CD4-positive, CD25-positive, alpha-beta regulatory T cell (primary cell): ENCODE results near the gene AGMAT. TPM values are rescaled to one million over a fixed set of nuclear protein-coding genes. Genes with fewer than 3 reads are reported as not detected.

ENCODE experiments used
- ATAC-seq, 2 donors: fragments of 150-1000 bp; cut with Tn5 transposase; one replicate each; pipeline ENCODE4 v1.10.0; 2021; ENCODE audit warnings: low read depth in 2 of 2, moderate number of reproducible peaks in 2 of 2, moderate library complexity in 1 of 2
- DNase-seq, 3 donors: peaks; one replicate each; pipeline versions ENCODE4 v3.0.0 to v3.0.0-alpha.2; 2012 to 2022; ENCODE audit warnings: mixed read lengths in 1 of 3
- H3K27ac ChIP-seq: one replicate; pipeline ENCODE4 v1.7.0; 2013; ENCODE audit warnings: mild to moderate bottlenecking, low read length; ENCODE audit not compliant: insufficient read depth, poor library complexity, severe bottlenecking
- H3K27me3 ChIP-seq: one replicate; pipeline ENCODE4 v1.7.0; 2013; ENCODE audit warnings: low read length; ENCODE audit not compliant: control insufficient read depth, insufficient read depth
- H3K36me3 ChIP-seq: one replicate; pipeline ENCODE4 v1.7.0; 2013; ENCODE audit warnings: mild to moderate bottlenecking, low read length, moderate library complexity; ENCODE audit not compliant: control insufficient read depth, insufficient read depth
- H3K4me1 ChIP-seq: 2 replicates; pipeline ENCODE4 v1.7.0; 2013; ENCODE audit warnings: mild to moderate bottlenecking, low read length; ENCODE audit not compliant: insufficient read depth, control insufficient read depth, poor library complexity, severe bottlenecking
- H3K4me3 ChIP-seq: one replicate; pipeline ENCODE4 v1.7.0; 2013; ENCODE audit warnings: low read depth, mild to moderate bottlenecking, low read length, moderate library complexity
- H3K9me3 ChIP-seq, 2 experiments: 1 replicate in 1 of 2; 2 replicates in 1 of 2; pipeline ENCODE4 v1.7.0; 2013; ENCODE audit warnings: low read length in 2 of 2, mild to moderate bottlenecking in 1 of 2, moderate library complexity in 1 of 2; ENCODE audit not compliant: control insufficient read depth in 2 of 2
- H3K27ac Mint-ChIP-seq, 3 donors: one replicate each; pipeline ENCODE4 v1.8.0; 2020 to 2022; ENCODE audit warnings: mild to moderate bottlenecking in 3 of 3, mixed read lengths in 3 of 3, moderate library complexity in 2 of 3
- H3K27me3 Mint-ChIP-seq: one replicate; pipeline ENCODE4 v1.8.0; 2022; ENCODE audit warnings: mild to moderate bottlenecking, mixed read lengths
- H3K36me3 Mint-ChIP-seq: one replicate; pipeline ENCODE4 v1.8.0; 2020; ENCODE audit warnings: mixed read lengths
- H3K4me1 Mint-ChIP-seq, 4 donors: one replicate each; pipeline ENCODE4 v1.8.0; 2020 to 2022; ENCODE audit warnings: mixed read lengths in 4 of 4, mild to moderate bottlenecking in 1 of 4
- H3K4me3 Mint-ChIP-seq, 4 donors: one replicate each; pipeline ENCODE4 v1.8.0; 2020 to 2022; ENCODE audit warnings: mild to moderate bottlenecking in 4 of 4, mixed read lengths in 4 of 4, moderate library complexity in 3 of 4
- H3K9me3 Mint-ChIP-seq, 7 donors: one replicate each; pipeline ENCODE4 v1.8.0; 2020 to 2022; ENCODE audit warnings: mixed read lengths in 7 of 7, mild to moderate bottlenecking in 3 of 7, moderate library complexity in 2 of 7
- polyA plus RNA-seq, 4 donors: library from polyadenylated mRNA; unstranded; fragments of 300-500 nt; fragmentation: Illumina TruSeq; gene quantifications; one replicate each; pipeline ENCODE4 v1.2.3, GENCODE V29; 2021
- total RNA-seq: library from RNA; stranded (reverse); gene quantifications from one replicate; pipeline ENCODE4 v1.2.3, GENCODE V29; 2022

AGMAT gene
- total and polyA plus RNA-seq, 5 donors from 2014 or later = 8.9 to 12.7 (median 10.7) TPM

DNA sequence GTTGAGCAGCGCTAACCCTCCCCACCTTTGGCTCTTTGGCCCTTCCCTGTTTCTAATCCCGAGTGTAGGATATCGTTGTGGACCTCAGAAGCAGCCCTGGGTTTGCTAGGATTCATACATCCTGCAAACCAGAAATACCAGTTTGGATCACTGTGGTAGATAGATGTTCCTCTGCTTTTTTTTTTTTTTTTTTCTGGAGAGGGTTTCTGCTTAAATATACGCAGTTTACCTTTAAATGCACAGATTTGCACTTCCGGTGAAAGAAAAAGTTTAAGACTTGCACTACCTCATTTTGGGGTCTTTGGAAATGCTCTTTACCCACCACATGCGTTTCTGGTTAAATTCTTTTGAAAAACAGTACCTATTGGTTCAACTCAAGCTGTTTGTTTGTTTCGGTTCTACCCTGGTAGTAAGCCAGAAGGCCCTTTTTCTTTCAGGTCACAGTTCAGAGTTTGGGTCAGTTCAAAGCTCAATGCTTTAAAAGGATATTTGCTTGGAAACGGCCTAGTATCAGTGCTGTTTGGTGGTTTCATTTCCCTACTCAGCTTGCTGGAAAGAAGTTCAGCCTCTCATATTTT, 33.3 kb upstream of the AGMAT start:
- peak in 2 of 3 donors; percentile 22 to 54 for DNase-seq
- H3K36me3 ChIP-seq = peaks cover 4% of the 10 kb centered on the region
- Mint-ChIP-seq H3K4me1 (peaks cover 34 to 63% (median 46%) of the 10 kb centered on the region in 4 donors), H3K27me3 (no peaks in the 10 kb centered on the region), H3K36me3 (no peaks in the 10 kb centered on the region), H3K4me3 (peak overlapping the region; percentile 92 to 98 (median 94)), H3K9me3 (peaks cover 0 to 1% (median 0%) of the 10 kb centered on the region in 7 donors), H3K27ac (peak overlapping the region; percentile 86 to 94 (median 93))
- H3K4me3 ChIP-seq = peak overlapping the region; percentile 97
- peak overlapping the region; percentile 85 for H3K27ac ChIP-seq
- no peak for ATAC-seq
- H3K27me3 ChIP-seq = no peaks in the 10 kb centered on the region
- H3K4me1 ChIP-seq = peaks cover 59% of the 10 kb centered on the region
- no peaks in the 10 kb centered on the region for H3K9me3 ChIP-seq

DNA sequence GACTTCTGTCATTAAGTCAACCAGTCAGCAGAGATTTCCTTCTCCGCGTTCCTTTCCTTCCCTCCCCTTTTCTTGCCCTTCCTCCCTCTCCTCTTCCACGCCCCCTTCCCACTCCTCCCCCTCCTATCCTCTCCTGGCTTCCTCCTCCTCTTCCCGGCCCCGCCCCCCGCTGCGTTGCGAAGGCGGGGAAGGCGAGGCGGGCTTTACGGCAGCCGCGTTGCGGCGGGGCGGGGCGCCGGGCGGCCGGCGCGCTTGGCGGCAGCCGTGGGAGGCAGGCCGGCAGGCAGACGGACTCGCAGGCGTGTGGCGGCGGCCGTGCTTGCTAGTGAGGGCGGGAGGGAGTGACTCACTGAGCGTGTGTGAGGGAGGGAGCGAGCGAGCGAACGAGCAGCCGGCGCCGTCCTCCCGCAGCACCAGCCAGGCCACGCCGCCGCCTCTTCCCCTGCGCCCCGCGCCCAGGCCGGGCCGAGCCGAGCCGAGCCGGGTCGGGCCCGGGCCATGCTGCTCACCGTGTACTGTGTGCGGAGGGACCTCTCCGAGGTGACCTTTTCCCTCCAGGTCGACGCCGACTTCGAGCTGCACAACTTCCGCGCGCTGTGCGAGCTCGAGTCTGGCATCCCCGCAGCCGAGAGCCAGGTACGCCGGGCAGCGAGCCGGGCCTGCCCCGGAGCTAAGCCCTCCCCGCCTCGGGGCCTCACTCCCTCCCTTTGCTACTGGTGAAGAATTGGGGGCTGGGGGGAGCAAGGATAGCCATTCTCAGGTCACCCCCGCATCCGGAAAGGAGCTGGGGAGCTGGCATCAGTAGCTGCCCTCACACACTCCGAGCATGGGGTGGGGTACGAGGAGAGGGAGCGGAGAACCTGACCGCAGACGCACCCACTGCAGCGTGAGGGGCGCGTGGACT, 32.6 kb upstream of the AGMAT start, which contains the start of gene DDI2:
Gene DDI2 (plus strand): TSS at position 286 of the 904 bp plus-strand sequence. CDS start 213 bp downstream, at position 499.
- Mint-ChIP-seq H3K4me1 (peaks cover 30 to 56% (median 40%) of the 10 kb centered on the region in 4 donors), H3K36me3 (no peaks in the 10 kb centered on the region), H3K27me3 (no peaks in the 10 kb centered on the region), H3K27ac (peak within 1 kb of the TSS; percentile 93 to 98 (median 94)), H3K4me3 (peak within 1 kb of the TSS; percentile 92 to 98 (median 94)), H3K9me3 (peaks cover 0 to 1% (median 0%) of the 10 kb centered on the region in 7 donors)
- H3K27me3 ChIP-seq = no peaks in the 10 kb centered on the region
- peaks cover 4% of the 10 kb centered on the region for H3K36me3 ChIP-seq
- H3K27ac ChIP-seq = peak within 1 kb of the TSS; percentile 85
- no peaks in the 10 kb centered on the region for H3K9me3 ChIP-seq
- H3K4me3 ChIP-seq = peak within 1 kb of the TSS; percentile 97
- H3K4me1 ChIP-seq = peaks cover 51% of the 10 kb centered on the region
- peak; percentile 89 to 94 (median 91) for DNase-seq
- peak; percentile 93 to 94 for ATAC-seq

DNA sequence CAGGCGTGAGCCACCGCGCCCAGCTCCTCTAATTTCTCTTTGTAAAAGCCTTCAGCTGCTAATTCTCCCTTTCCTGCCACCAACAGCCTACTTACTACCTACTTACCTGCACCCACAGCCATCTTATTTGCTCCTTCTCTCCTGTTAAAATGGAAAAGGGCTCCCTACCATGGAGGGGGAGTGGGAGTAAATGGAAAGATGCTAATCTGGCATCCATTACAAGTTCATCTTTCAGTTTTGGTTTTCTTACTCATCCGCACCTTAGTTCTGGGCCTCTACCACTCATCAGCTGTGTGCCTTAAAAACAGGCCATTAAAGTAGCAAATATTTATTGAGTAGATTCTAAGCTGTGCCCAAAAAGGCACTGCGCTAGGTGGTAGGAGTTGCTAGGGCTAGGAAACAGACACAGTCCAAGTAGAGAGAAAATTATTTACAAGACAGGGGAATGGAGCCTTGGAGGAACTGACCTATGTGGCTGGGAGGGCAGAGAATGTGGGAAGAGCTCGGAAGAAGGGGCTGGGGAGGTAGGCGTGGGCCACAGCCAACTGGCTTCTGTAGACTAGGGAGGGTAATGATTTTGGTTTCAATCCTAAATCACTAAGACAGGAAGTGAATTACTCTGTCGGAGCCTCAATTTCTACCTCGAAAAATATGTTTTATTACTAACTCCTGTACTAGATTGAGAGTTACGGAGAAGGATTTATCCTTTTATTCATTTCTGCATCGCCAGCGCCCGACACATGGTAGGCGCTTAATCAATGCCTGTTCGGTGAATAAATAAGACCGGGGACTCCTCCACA, 31.7 kb upstream of the AGMAT start:
- Histone ChIP-seq H3K36me3 (peaks cover 4% of the 10 kb centered on the region), H3K4me3 (peak overlapping the region; percentile 94), H3K9me3 (no peaks in the 10 kb centered on the region), H3K4me1 (peaks cover 43% of the 10 kb centered on the region), H3K27ac (peak overlapping the region; percentile 85), H3K27me3 (no peaks in the 10 kb centered on the region)
- DNase-seq (no peak), ATAC-seq (peak in 1 of 2 donors; percentile 2)
- peaks cover 24 to 48% (median 34%) of the 10 kb centered on the region in 4 donors for H3K4me1 Mint-ChIP-seq
- H3K27me3 Mint-ChIP-seq = no peaks in the 10 kb centered on the region
- H3K27ac Mint-ChIP-seq = peak overlapping the region; percentile 90 to 98 (median 93)
- H3K36me3 Mint-ChIP-seq = no peaks in the 10 kb centered on the region
- peak overlapping the region; percentile 92 to 98 (median 94) for H3K4me3 Mint-ChIP-seq
- H3K9me3 Mint-ChIP-seq = peaks cover 0 to 1% (median 0%) of the 10 kb centered on the region in 7 donors

DNA sequence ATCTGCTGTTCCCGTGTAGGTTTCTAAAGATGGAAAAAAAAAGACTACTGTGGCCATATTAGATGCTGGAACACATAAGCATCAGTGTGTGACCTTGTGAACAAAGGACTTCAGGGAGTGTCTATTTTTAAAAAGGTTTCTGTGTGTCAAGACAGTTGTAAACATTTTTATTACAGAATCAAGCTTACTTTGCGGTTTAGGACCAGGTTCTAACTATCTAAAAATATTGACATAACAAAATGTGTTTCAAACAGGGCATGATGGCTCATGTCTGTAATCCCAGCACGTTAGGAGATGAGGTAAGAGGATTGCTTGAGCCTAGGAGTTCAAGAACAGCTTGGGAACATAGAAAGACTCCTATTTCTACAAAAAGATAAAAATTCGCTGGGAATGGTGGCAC, 25.3 kb upstream of the AGMAT start:
- Mint-ChIP-seq H3K27ac (no peak overlapping the region), H3K27me3 (no peaks in the 10 kb centered on the region), H3K4me1 (peaks cover 0 to 5% (median 0%) of the 10 kb centered on the region in 4 donors), H3K9me3 (no peaks in the 10 kb centered on the region), H3K36me3 (no peaks in the 10 kb centered on the region), H3K4me3 (no peak overlapping the region)
- Histone ChIP-seq H3K27me3 (no peaks in the 10 kb centered on the region), H3K4me1 (no peaks in the 10 kb centered on the region), H3K36me3 (no peaks in the 10 kb centered on the region), H3K9me3 (no peaks in the 10 kb centered on the region), H3K27ac (no peak overlapping the region), H3K4me3 (no peak overlapping the region)
- DNase-seq = no peak
- no peak for ATAC-seq

DNA sequence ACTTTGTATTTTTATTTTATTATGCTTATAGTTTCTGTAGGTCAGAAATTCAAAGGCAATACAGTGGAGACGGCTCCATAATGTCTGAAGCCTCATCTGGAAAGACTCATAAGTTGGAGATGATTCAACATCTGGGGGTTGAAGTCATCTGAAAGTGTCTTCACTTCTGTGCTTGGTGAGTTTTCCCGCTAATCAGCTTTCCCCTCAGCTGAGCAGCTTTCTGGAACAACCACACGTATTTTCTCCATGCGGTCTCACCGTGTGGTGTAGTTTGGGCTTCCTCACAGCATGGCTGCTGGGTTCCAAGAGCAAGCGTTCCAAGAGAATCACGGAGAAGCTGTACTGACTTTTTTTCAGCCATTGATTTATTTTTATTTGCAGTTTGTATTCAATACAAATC, 24.8 kb upstream of the AGMAT start:
- Histone ChIP-seq H3K4me1 (no peaks in the 10 kb centered on the region), H3K36me3 (no peaks in the 10 kb centered on the region), H3K4me3 (no peak overlapping the region), H3K9me3 (no peaks in the 10 kb centered on the region), H3K27me3 (no peaks in the 10 kb centered on the region), H3K27ac (no peak overlapping the region)
- H3K27me3 Mint-ChIP-seq = no peaks in the 10 kb centered on the region
- DNase-seq (no peak), ATAC-seq (no peak)
- peaks cover 0 to 5% (median 0%) of the 10 kb centered on the region in 4 donors for H3K4me1 Mint-ChIP-seq
- H3K4me3 Mint-ChIP-seq = no peak overlapping the region
- no peaks in the 10 kb centered on the region for H3K36me3 Mint-ChIP-seq
- no peaks in the 10 kb centered on the region for H3K9me3 Mint-ChIP-seq
- H3K27ac Mint-ChIP-seq = no peak overlapping the region

DNA sequence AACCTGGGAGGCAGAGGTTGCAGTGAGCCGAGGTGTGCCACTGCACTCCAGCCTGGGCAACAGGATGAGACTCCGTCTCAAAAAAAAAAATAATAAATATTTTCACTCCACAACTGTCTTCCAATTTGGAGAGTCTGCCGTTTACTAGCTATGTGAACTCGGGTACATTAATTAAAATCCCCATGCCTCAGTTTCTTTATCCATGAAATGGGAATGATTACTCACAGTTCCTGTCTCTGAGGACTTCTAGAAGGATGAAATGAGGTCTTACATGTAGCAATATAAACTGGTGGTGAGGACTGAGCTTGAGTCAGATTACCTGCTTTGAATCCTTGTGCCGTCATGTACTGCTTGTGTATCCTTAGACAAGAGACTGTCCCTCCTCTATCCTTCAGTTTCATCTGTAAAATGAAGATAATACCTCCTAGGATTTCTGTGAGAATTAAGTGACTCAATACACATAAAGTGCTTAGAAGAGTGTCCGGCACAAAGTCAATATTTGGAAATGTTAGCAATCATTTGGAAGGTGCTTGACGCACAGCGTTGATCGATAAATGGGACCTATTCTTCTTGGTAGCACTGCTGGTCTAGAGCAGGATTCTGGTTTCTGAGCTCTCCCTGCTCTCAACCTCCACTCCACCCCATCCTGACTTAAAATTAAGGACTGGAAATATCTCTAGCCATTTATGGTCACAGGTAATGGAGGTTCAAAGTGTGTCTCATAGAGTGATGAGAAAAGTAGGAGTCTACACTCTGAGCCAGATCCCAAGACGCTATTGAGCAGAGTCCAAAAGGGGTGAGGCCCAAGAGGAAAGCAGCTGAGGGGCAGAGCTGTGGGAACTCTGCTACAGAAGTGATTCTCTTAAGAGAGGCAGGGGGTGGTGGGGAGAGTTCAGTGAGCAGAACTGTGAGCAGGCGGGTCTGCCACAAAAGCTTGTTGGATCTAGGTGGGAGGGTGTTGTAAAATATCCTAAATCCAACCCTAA, 20.8 kb upstream of the AGMAT start:
- Histone ChIP-seq H3K27ac (no peak overlapping the region), H3K4me1 (peaks cover 10% of the 10 kb centered on the region), H3K9me3 (no peaks in the 10 kb centered on the region), H3K27me3 (no peaks in the 10 kb centered on the region), H3K4me3 (no peak overlapping the region), H3K36me3 (no peaks in the 10 kb centered on the region)
- DNase-seq = no peak
- Mint-ChIP-seq H3K4me3 (peak overlapping the region in 1 of 4 donors; percentile 28), H3K36me3 (no peaks in the 10 kb centered on the region), H3K27ac (no peak overlapping the region), H3K9me3 (no peaks in the 10 kb centered on the region), H3K27me3 (no peaks in the 10 kb centered on the region), H3K4me1 (peaks cover 0 to 20% (median 1%) of the 10 kb centered on the region in 4 donors)
- ATAC-seq = no peak
